Stimulated activated CD4-positive, alpha-beta T cell treated with anti-CD3 and anti-CD28 coated beads, TNF-alpha, amount 100 ng/mL, for 24 hours (primary cell): ENCODE results near the gene CLCF1.
A peak's percentile ranks its signal among the peaks of the same experiment; 100 is the strongest.

Source experiments
- DNase-seq, 3 experiments: peaks; one replicate each; pipeline ENCODE4 v3.0.0-alpha.2; 2020; ENCODE audit warnings: low read depth in 3 of 3

CLCF1 gene

DNA sequence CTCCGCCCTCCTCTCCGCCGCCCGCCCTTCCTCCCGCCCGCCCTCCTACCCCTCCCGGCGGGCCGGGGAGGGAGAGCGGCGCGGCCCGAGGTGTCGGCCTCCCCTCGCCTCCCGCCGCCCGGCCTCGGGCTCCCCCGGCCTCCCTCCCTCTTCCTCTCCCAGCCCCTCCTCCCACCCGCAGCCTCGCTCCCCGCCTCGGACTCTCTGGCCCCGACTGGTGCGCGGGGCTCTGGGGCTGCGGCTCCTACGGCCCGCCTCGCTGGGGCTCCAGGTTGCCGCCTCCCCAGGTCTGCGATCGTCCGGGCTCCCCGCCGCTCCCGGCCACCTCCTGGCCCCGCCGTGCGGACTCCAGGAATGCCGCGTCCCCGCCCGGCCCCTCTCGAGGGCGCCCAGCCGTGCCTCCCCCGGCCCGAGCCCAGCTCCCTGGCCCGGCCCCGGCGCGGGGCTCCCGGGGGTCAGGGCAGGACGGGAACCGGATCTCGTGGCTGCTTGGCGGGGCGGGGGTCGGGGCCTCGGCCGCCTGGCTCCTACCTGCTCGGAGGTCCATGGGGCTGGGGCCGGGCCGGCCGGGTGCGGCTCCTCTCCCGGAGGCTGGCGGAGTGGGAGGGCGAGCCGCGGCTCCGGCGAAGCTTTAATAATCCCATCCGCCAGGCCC lies at the start of gene CLCF1:
TSS of gene CLCF1 (minus strand) at position 606 of the 655 bp plus-strand sequence. CDS start at position 547, 59 bp downstream.
- no peak for DNase-seq

DNA sequence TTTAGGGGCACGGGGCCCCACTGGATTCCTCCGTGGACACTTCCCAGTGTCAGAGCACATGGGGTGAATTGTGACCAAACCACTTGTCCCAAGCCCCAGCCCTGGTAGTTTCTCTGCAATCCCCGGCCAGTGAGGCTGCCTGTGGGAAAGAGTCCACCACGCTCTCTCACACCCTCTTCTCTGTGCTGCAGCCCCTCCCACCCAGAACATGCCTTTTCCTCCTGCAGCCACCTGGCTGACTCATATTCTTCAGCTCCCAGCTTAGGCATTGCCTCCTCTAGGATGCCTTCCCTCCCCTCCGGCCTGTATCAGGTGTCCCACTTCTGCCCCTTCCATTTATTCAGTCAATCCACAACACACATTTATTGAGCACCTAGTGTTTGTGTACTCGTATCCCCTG lies 49.5 kb upstream of the CLCF1 start:
- no peak for DNase-seq

DNA sequence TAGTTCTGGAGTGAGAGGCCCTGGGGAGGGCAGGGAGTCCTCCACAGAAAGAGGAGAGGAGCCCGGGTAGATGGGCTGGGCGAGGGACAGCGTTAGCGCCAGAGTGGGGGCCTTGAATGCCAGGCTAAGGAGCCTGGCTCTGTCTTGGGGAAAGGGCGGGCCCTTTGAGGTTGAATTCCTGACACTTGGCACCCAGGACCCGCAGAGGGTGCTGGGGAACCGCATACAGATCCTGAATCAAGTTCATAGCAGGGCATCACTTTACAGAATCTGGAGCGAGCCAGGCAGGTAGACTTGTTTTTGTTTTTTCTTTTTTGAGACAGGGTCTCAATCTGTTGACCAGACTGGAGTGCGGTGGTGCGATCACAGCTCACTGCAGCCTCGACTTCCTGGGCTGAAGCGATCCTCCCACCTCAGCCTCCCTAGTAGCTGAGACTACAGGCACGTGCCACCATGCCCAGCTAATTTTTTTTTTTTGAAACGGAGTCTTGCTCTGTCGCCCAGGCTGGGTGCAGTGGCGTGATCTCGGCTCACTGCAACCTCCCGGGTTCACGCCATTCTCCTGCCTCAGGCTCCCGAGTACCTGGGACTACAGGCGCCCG lies 48.1 kb upstream of the CLCF1 start:
- DNase-seq = no peak

DNA sequence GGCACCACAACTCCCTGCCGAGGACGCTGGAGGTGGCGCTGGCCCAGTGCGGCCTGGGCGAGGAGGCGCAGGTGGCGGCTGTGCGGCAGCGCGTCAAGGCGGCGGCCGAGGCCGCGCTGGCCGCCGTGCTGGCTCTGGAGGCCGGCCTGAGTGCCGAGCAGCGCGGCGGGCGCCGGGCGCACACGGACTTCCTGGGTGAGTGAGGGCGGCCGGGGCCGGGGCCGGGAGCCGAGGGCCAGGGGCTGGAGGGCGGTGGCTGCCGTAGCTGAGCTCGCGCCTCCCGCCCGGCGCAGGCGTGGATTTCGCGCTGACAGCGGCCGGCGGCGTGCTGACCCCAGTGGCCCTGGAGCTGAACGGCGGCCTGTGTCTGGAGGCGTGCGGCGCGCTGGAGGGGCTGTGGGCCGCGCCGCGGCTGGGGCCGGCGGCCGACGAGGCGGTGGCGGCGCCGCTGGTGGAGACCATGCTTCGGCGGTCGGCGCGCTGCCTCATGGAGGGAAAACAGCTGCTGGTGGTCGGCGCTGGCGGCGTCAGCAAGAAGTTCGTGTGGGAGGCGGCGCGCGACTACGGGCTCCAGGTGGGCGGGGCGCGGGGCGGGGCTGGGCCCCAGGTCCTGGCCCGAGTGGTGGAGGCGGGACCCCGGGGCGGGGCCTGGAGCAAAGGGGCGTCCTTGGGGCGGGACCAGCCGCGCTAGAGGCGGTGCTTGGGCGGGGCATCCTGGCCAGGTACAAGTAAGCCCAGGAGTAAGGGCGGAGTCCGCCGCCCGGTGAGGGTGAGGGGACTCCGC lies 47.4 kb upstream of the CLCF1 start:
- peak; percentile 96 to 99 (median 98) for DNase-seq

DNA sequence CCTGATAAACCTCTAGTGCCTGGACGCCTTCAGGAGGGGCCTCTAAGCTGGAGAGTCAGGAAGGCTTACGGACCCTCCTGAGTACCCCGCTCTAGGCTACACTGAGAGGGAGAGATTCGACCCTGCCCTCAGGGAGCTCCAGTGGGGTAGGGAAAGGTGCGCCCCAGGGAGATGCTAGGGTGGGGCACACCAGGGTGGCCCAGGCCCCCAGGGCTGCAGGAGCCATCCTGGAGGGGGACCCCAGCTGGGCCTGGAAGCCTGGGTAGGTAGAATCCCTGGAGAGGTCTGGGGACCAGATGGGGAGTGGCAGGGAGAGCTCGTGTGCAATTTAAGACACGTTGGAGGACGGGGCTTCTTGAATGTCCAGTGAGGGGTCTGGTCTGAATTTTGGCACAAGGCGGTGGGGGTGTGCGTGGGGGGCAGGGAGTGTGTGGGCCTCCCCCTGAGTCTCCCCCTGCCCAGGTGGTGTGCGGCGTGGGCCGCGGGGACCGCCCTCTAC lies 46.8 kb upstream of the CLCF1 start:
- no peak for DNase-seq

DNA sequence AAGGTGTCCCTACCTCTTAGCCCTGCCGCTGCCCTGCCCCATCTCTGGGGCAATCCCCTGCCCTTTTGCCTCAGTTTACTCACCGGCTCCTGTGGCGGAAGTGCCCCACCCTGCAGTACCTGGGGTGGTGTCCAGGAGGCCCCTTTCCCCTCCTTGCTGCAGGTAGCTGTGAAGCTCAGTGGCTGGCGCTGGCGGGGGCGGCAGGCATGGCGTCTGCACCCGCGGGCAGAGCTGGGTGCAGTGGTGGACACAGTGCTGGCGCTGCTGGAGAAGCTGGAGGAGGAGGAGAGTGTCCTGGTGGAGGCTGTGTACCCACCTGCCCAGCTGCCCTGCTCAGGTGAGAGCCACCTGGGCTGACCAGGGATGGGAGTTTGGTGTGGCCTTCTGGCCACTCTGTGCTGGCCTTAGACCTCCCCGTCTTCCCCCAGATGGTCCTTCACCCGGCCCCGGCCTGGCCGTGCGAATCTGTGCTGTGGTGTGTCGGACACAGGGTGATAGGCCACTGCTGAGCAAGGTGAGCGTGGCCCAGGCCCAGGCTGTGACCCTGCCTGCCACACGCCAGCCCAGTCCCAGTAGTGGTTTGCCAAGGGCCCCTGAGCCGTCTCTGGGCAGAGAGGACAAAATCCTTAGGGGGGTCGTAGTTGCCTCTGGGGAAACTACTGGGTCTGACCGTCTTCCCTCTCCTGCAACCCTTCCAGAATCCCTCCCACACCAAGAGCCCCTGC lies 46.1 kb upstream of the CLCF1 start:
- DNase-seq = no peak

DNA sequence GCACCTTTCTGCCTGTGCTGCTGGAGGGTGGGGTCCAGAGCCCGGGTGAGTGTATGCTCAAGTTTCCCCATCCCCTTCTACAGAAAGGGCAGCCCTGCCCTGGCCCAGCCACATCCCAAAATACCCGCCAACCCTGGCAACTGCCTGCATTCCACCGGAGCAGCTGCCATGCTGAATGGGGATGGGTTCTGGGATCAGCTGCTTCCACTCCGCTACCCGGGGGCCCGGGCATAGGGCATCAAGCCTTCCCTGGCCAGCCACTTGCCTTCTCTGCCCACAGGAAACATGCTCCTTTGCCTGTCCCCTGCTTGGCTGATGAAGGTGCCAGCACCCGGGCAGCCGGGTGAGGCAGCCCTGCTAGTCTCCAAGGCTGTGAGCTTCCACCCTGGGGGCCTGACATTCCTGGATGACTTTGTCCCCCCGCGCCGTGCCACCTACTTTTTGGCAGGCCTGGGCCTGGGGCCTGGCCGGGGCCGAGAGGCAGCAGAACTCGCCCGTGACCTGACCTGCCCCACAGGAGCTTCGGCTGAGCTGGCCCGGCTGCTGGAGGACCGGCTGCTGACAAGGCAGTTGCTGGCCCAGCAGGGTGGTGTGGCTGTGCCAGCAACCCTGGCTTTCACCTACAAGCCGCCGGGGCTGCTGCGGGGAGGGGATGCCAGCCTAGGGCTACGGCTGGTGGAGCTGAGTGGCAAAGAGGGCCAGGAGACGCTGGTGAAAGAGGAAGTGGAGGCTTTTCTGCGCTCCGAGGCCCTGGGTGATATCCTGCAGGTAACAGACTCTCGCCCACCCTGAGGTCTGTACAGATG lies 45.3 kb upstream of the CLCF1 start:
- no peak for DNase-seq

DNA sequence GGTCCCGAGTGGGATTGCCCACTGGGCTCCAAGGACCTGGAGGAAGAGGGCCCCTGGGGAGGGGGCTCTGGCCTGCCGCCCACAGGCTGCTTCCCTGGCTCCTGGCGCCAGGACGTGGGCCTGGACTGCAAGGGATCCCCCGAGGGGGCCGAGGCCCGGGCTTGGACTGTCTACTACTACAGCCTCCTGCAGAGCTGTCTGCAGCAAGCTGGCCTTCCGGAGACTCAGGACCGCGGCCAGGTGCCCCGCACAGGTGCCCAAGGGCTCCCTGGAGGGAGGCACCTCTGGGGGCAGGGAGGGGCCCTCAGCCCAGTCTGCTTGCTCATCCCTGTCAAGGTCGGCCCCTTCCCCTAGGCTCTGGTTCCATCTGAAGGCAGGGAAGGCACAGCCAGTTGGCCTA lies 44.0 kb upstream of the CLCF1 start:
- no peak for DNase-seq

DNA sequence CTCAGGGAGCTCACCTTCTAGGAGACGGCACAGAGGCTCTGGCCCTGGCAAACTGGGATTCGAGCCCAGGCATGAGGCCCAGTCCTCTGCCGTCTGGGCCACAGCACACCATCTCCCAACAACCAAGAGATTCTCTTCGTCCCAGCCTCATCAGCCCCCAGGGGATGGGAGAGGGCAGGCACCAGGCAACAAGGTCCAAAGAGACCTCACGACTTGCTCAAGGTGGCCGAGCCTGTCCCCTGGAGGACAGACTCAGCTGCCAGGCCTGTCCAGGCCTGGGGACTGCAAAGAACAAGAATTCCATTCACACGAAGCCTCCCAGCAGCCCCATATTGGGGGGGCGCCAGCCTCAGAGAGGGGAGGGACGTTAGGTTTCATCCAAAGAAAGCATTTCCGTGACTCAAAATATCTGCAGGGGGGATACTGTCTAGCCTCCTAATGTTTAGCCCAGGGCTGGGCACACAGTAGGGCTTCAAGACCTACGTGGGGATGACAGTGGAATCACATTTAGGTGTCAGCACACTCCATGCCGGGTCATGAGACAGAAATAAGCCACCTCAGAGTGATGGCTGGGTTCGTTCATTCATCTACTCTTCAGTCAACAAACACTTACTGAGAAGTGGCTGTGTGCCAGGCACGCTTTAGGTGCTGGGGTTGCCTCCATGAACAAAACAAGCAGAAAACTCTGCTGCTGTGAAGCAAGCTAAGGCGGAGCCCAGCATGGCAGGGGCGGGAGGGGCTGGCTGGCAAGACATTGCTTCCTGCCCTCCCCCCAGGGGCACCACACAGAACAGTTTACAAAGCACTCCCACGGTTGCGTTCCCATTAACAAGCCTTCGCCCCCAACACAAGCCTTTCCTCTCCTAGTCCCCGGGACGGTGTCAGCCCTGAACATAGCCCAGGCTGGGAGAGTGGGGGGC lies 43.3 kb upstream of the CLCF1 start:
- no peak for DNase-seq

DNA sequence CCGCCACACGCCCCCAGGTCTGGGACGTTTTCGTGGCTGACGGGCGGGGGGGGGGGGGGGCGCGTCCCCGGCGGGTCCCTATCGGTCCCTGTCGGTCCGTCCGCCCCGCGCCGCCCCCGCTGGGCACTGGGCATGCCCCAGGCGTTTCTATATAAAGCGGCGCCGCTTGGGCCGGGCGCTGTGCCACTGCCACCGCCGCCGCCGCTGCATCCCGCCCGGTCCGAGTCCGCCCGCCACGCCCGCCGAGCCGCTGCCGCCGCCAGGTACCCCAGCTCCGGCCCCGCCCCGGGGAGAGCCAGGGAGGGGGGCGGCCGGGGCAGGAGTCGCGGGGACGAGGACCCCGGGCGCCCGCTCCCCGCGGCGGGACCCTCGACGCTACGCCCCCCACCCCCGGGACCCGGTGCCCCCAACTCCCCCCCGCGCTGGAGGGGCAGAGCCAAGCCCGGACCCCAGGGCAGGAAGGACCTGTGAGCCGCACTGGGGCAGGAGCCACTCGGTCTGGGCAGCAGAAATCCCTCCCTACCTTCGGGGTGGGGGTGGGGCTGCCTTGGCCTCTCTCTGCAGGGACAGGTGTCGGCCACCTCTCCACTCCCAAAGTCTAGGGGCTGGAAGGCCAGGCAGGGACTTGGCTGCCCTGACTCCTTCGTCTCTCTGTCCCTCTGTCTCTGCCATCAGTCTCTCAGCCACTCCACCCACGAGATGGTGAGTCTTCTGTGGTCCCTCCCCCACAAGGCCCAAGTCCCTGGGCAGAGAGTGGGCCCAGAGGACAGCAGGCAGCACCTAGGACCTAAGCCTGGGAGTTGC lies 42.3 kb upstream of the CLCF1 start, which contains the start of gene CARNS1:
TSS of gene CARNS1 (plus strand) at position 178 of the 804 bp plus-strand sequence. CDS start at position 700, 522 bp downstream.
- DNase-seq = no peak

DNA sequence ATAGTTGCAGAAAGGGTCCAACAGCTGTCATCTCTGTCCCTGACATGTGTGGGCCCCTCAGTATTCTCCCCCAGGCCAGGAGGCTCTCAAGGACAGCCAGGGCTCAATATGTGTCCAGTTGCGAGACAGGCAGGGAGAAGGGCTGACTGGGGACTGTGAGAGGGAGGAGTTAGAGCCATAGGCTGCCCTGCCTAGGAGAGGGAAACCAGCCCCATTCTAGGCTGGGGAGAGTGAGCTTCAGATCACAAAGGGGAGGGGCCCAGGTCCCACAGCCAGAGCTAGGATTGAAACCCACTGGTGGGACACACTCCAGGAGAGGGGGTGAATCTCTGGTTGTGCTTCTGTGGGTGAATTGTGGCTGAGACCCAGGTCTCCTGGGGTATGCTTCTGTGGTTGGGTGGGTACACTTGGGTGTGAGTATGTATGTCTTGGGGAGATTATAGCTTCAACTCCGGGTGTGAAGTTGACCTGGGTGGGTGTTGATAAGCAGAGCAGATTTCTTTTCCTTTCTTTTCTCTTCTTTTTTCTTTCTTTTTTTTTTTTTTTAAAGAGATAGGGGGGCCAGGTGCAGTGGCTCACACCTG lies 40.0 kb upstream of the CLCF1 start:
- DNase-seq = no peak

DNA sequence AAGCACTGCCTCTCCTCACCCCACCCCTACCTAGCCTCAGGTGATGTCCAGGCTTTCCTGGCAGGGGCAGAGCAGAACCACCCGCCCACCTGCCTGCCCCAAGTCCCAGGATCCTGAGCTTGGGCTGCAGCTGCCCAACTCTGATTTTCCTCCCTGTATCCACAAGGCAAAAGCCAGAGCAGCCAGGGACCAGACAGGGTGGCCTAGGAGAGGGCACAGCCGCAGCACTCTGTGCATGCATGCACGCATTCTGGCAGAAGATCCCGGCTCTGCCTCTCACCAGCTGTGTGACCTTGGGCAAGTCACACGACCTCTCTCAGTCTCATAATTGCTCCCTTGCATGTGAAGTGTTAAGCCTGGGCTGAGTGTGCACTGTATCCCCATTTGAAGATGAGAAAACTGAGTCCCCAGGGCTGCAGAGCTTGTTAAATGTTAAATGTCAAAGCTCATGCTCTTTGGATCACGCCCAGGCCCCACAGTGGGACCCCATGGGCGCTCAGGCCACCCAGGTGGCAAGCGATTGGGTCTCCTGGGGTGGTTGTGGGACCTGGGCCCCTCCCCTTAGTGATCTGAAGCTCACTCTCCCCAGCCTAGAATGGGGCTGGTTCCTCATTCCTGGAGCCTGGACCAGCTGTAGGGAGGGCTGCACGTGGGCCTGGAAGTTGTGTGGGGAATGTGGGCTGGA lies 39.2 kb upstream of the CLCF1 start:
- no peak for DNase-seq

DNA sequence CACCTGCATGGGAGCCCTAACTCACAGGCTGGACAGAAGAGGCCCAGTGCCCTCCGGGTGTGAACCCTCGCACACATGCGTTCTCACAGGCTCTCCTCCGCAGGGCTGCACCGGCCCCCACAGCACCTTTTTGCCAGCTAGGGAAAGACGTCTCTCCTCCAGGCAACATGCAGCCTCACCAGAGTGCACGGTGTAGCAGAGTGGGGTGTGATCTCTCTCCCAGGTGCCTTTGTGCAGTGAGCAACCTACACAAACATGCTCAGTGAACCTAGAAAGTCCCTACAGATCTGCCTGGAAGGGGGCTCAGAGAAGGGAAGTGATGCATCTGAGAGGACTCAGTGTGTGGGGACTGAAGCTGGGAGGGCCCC lies 38.4 kb upstream of the CLCF1 start:
- no peak for DNase-seq

DNA sequence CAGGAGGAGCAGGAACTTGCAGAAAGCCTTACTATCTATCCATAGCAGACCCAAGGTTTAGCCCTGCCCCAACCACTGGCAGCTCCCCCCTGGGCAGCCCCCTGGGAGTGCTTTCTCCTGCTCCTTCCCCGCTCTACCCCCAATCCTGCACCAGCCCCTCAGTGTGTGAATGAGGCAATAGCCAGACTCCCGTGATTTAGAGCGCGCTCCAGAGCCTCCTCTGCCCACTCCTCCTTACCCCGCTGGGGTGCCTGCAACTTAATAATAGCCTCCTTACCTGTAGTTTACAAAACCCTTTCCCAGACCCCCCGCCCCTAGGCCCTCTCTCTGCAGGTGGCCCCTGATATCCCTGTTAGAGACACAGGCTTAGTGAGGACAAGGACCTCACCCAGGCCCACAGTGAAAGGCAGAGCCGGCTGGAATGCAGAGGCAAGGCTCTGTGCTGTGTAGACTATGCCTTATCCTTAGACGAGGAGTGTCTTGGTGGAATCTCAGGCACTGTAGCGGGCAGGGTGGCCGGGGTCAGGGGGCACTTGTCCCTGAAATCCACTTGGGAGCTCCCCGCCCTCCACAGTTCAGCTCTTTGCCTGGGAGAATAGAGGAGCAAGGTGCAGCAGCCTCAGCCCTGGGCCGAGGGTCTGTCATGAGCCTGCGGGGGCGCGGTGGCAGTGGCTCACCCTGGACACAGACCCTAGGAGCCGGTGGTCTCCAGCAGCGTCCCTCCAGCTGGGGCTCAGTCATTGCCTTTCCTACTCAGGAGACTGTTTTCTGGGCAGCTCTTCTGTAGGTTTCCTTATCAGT lies 37.8 kb upstream of the CLCF1 start:
- no peak for DNase-seq

DNA sequence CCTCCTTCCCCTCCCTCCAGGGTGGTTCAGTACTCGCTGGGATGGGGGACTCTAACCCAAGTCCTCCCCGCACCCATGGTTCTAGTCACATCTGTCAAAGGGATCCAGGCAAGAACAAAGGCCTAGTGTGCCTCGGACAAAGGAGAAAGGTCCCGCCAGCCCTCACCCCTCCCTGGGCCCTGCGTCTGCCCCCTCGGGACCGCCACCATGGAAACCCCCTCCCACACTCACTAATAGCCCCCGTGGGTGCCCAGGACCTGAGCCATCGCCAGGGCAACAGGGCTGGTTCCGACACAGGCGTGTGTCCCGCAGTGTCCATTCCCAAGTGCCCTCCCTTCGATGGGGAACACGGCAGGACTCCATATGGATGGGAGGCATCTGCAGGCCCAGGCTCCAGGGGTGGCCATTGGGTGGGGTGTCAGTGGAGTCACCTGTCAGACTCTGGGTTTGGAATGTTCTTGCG lies 37.0 kb upstream of the CLCF1 start:
- DNase-seq = no peak

DNA sequence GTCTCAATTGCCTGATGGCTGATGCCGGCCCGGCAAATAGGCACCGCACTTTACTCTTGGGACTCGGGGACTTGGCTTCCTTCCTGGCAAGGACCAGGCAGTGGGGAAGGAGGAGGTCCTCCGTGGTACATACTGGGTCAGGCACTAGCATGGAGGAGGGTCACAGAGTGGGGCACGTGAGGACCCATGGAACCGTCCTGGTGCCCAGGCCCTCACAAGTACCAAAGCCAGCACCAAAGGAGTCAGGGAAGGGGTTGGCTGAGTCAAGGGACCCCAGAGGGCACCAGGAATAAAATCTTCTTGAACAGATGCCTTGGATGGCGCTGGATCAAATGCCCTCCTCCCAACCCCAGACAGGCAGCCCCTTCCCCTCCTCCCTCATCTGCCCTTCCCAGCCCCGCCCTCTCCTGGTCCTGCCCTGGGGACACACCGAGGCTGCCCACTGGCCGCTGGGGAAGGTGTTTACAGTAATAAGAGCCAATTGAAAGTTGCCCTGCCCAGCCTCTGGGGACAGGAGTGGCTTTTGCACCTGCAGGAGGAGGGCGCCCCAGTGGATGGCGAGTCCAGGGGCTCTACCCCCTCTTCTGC lies 36.5 kb upstream of the CLCF1 start:
- DNase-seq = no peak

DNA sequence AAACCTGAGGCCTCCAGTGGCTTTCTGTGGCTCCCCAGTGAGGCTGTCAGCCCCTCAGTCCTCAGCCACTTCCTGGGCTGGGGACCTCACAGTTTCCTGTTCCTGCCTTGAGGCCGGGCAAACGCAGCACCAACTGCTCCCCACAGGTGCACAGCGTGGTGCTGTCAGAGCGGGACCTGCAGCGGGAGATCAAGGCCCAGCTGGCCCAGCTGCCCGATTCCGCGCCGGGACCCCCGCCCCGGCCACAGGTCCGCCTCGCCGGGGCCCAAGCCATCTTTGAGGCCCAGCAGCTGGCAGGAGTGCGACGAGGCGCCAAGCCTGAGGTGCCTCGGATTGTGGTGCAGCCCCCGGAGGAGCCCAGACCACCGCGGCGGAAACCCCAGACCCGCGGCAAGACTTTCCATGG lies 35.9 kb upstream of the CLCF1 start:
- DNase-seq = peak in 1 of 3 experiments; percentile 70
